HG02870 (cell line): ENCODE measurements around the gene LRRTM1.

Experiments used
- ATAC-seq: cut with Tn5 transposase; IDR thresholded peaks from one replicate; pipeline ENCODE4 v1.9.1; 2021; ENCODE audit warnings: mild to moderate bottlenecking, moderate library complexity; ENCODE audit not compliant: unreplicated experiment

The LRRTM1 gene, protein sequence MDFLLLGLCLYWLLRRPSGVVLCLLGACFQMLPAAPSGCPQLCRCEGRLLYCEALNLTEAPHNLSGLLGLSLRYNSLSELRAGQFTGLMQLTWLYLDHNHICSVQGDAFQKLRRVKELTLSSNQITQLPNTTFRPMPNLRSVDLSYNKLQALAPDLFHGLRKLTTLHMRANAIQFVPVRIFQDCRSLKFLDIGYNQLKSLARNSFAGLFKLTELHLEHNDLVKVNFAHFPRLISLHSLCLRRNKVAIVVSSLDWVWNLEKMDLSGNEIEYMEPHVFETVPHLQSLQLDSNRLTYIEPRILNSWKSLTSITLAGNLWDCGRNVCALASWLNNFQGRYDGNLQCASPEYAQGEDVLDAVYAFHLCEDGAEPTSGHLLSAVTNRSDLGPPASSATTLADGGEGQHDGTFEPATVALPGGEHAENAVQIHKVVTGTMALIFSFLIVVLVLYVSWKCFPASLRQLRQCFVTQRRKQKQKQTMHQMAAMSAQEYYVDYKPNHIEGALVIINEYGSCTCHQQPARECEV

DNA sequence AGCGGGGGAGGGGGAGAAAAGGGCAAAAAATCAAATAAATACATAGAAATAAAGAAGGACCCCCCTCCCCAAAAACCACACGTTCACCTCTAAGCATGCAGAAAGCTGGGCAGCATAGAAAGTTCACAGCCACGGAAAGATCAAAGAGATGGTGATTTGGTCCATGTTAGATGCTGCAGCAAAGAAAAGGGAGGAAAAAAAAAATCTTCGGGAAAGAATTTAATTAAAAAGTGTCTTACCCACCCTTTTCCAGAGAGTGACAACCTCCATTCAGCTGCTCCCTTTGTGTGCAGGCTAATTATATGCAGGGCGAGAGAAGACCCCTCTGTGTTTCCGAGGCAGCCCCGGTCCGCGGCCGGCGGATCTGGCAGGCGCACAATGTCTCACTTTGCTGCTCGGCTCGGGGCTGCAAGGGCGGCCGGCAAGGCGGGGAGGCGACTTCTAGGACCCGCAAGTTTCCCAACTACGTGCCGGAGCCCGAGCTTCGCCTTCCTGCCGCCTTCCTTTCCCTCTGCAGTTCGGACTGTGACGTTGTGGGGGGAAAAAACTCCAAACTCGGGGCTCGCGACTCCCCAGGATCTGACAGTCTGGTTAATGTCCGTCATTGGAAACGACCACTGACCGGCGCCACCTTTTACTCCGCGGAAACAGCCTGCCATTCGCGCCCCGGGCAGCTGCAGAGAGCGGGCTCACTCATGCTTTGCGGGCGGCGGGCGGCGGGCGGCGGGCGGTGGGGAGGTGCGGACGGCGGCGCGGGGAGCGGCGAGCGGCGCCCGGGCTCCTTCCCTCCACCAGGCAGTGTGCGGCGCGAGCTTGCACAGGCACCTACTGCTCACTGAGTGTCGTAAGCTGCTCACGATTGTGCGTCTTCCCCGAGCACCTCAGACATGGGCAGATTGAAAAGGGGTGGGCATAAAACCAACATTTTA lies at the start of gene LRRTM1:
LRRTM1 (minus strand) TSS at position 844 of the 929 bp plus-strand sequence. CDS start 933 bp downstream, outside the sequence.
- no peak for ATAC-seq

DNA sequence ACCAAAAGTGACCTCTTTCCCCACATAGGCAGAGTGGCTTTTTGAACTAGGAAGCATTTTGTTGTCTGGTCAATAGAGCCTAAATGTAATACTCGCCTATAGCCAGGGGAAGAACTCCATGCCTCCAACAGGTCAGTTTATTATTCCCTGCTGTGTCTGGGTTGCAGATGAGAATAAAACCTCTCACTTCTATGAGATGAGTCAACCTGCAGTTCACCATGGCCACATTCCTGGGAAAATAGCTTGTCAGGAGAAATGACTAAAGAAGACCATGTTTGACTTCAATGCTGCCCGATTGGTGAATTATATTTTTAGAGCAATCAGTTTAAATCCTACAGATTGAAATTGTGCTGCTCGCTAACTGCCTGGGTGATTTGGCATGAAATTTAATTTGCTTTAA lies 46.7 kb upstream of the LRRTM1 start:
- no peak for ATAC-seq

DNA sequence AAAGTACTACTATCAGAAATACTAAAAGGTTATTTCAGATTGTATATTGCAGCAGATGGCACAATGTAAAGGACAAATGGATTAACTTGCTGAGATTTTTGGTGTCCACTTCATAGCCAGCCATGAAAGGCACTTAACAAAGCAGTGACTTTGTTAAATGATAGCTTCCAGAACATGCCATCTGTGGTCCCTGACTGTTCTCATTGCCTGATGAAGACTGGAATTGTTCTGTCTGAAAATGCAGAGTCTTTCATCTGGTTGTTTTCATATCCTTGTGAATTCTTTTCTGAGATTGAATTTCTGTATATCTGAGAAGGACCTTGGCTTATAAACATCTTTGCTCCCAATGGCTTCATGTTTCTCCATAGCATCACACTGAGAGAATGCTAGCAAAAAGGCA lies 44.4 kb upstream of the LRRTM1 start:
- no peak for ATAC-seq

DNA sequence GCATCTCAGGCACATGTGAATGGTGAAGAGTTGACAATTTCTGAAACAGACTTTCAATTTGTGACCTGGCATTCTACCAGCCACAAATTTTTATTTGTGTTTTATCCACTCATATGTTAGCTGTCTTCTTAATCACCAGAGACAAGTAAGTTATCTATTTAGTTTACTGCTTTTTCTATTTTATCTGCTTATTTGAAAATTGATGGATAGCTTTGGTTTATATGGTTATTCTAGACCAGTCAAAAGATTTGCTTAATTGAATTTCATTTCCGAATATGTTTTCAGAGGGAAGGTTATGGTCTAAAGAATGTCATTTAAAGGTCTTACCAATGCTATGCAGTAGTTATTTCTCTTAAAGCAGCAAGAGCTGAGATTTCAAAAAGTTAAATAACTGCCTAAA lies 43.5 kb upstream of the LRRTM1 start:
- no peak for ATAC-seq

DNA sequence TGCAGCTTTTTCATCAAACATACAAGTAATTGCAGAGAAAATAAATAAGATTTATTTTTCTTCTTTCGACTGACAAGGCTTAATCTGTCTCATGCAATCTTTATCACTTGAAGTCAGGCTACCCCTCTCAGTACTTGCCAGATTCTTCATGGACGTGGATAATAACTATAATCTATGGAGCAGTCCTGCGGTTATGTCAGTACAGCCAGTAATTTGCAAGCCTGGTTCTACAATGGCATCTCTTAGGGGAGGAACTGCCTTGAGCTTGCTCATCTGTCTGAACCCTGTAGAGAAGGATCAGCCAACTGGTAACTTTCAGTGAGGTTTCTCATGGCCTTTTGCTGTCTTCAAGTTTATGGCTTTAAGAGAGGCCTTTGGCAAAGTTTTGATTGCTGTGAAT lies 35.5 kb upstream of the LRRTM1 start:
- no peak for ATAC-seq

DNA sequence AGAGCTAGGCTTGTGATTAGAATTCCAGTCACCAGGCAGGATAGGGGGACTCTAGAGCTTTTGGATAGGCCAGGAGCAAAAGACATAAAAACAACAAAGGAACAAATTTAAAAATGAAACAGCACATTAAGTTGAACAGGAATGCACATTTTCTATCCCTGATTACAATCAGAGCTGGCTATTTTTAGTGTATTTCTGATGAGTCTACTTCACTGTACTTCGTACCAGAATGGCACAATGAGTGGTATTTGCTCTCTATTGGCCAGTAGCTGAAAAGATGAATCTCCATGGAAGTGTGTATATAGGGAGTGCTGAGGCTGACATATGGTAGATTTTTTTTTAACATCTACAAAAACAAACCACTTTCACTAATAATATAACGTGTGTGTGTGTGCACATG lies 34.2 kb upstream of the LRRTM1 start:
- no peak for ATAC-seq

DNA sequence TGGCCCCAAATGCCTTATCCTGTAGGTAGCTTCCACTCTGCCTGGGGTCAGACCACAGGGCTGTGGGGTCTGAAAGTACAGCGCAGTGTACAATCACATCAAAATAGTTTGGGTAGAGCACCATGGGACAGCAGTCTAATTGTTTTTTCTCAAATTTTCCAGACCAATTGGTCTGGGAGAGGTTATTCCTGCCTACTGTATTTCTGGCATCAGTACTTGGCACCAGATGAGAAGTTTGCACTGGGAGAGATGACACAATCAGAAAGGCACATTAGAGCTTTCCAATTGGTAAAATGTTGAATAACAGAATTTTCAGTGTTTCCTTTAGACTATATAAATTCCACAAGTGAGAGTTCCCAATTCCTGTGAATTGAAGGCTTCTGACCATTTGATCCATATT lies 30.9 kb upstream of the LRRTM1 start:
- ATAC-seq = no peak

DNA sequence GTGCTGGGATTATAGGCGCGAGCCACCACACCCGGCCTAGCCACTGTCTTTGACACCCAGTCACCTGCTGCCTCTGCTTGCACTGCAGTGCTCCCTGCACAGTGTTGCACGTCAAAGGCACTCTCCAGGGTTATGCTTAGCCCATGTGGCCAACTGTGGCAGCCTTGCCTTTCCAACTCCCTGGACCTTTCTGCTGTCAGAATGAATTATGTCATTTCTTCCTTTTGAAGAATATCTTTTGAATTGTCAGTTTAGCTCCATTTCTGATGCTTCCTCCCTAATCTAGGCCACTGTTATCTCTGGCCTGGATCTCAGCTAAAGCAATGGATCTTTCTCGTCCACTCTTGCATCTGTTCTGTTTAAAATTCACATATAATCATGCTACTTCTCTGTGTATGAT lies 29.3 kb upstream of the LRRTM1 start:
- ATAC-seq = no peak

DNA sequence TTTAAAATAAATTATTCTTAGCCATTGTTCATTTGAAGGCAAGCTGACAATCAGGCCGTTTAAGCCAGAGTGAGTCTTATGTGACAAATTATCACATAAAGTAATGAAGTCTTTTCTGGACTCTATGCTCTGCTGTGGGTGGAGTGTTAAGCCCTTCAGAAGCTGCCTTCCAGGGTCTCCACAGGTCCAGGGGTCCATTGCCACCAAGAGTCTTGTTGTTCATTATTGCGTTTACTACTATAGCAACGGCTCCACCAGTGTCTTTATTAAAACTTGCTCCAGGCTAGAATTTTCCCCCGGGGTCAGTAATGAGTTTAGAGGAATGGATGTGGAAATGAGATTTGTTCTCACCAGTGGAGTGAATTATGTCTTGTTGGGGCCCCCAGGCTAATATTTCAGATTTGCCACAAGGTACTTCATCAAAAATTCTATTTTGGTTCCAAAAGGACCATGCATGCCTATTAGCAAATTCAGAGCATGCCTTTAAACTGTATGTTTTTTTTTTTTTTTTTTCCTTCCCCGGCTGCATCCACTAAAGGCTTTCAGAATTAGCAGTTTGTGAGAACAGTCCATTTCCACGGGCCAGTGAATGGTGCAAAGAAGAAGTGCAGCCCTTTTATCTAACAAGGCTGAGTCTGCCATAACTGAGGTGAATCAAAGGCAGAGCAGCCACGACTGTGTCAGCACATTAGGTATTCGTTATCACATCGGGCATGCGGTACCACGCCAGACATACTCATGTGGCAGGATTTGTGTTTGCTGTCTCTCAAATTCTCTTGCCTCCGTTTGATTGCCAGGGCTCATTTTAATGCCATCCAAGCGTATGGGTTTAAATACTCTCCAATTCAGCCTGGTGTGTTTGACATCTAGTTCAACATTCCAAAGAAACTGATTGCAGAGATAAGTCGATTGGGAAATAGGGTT lies 26.2 kb upstream of the LRRTM1 start:
- no peak for ATAC-seq

DNA sequence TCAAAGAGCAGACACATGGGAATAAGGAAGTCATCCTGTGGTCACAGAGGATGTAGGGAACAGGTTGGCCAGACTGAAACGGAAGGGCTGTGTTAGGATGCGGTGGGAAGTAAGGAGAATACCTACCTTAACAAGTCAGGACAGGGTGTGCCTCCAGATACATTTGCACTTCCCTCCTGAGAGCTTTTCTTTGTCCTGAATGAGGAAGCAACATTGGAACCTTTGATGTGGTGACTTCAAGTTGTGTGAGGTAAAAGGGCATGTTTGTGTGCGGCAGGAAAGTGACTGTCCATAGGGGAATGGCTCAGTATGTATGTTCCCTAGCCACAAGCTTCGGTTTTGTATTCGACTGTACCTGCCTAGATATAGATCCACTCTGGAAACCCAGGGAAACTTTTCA lies 24.9 kb upstream of the LRRTM1 start:
- no peak for ATAC-seq

DNA sequence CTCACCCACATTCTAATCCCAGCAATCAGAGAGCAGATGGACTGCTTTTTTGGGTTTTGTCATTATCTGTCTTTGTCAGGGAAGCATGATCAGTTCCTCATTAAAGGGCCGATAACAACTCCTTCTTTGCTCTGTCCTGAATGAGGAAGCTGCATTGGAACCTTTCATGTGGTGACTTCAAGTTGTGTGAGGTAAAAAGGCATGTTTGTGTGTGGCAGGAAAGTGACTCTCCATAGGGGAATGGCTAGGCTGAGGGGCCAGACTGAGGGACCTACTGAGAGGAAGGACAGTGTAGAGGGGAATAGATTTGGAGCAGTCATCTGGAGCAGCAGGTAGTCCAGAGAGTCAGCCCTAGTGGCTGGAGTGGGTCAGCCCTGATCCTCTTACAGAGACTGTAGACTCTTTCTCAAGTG lies 23.6 kb upstream of the LRRTM1 start:
- no peak for ATAC-seq

DNA sequence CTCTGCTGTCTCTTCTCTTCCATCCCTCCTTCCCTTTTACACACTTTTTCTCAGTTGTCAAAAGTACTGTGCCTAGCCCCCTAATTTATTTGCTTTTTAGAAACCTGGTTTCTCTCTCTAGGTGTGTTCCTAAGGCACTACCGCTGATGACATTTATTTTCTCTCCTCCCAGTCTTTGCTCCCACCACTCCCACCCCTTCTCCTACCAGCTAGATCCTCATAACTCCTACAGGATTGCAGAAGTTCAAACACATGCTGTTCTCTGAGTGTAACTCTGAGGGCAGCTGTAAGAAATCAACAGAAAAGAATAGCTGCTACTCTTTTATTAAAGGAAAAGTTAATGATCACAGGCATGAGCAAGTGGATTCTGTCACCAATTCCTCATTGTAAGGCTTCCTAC lies 22.3 kb upstream of the LRRTM1 start:
- no peak for ATAC-seq

DNA sequence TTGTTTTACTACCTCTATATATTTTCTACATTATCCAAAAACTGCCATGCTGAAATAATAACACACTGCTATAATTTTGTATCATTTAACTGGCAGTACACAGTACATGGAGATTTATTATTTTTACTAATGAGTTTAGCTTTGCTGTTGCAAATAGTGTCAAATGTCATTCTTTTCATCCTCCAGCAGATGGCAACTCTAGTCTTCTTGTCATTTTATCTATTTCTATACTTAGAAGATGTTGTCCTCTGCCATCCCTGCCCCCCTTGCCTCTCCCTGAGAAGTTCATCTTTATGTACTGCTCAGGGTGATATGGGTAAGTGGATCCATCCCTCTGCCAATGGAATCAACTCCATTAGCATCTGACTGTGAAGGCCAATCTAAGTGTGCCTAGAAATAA lies 21.7 kb upstream of the LRRTM1 start:
- ATAC-seq = no peak

DNA sequence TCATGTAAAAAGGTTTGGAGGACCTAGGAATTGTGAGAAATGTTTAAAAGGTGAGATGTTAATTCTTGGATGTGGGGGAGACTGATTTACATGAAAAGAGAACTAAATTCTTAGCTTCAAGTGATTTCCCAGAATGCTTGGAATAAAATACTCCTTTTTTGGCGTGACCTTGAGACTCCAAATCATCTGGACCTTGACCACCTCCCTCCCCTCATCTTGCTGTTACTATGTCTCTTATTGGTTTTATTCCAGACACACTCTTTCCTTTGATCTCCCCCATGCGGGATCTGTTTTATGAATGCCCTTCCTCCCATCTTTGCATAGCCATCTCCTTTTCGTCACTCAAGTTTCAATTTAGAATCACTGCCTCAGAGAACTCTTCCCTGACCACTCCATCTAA lies 20.0 kb upstream of the LRRTM1 start:
- no peak for ATAC-seq

DNA sequence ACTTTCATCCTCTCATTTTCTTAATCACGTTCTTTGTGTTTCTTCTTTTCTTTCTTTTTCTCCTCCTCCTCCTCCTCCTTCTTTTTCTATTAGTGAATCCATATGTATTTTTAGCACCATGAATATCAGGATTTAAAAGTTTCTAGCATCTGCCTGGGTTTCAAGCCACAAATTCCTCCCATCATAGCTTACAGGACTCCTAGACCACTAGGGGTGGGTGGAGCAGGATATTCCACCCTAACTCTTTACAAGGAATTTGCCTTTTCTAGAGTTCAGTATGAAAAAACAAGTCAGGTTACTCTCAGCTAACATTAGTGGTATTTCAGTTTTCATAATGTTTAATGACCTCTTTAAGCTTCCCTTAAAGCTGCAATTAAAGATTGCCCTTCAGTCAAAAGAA lies 19.1 kb upstream of the LRRTM1 start:
- ATAC-seq = no peak

DNA sequence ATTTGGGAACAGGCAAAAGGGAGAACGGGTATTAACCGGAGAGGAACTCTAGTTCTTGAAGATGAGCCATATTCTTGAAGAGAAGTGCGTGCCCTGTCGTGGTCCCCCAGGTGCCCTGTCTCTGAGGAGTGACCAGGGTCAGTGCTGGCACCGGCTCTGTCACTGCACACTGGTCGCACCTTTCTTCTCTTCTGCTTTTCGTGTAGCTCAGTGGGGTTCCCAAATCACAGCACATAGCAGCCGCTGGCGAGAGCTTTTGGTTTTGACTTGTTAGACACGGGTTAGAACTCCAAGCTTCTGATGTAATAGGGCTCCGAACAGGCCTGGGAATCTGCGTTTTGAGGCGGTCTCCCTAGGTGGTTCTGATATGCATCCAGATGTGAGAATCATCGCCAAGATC lies 18.4 kb upstream of the LRRTM1 start:
- no peak for ATAC-seq

DNA sequence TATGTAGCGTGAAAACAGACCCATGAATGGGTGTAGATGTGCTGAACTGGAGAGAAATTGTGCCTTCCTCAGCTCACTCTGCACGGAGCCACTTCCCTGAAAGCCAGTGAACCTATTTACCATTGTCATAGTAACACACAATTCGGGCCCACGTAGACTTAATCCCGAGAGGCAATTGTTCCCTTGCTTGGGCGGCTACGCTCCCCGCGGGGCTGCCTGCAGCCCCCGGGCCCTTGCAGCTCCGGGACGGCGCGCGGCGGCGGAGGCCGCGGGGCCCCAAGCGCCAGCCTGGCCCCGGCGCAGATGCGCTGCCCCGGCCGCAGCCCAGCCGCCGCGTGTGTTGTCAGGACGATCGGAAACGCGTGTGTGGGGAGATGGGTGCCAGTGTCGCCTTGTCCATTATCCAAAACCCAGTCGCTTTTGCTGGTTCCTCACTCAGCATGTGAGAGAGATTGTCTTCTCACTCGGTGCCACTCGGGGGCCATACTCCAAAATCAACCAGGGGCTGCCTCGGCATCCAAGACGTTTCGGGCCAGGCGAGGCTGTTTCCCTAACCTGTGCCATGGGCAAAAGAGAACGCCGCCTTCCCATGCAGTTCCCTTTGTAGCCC lies 17.9 kb upstream of the LRRTM1 start:
- no peak for ATAC-seq

DNA sequence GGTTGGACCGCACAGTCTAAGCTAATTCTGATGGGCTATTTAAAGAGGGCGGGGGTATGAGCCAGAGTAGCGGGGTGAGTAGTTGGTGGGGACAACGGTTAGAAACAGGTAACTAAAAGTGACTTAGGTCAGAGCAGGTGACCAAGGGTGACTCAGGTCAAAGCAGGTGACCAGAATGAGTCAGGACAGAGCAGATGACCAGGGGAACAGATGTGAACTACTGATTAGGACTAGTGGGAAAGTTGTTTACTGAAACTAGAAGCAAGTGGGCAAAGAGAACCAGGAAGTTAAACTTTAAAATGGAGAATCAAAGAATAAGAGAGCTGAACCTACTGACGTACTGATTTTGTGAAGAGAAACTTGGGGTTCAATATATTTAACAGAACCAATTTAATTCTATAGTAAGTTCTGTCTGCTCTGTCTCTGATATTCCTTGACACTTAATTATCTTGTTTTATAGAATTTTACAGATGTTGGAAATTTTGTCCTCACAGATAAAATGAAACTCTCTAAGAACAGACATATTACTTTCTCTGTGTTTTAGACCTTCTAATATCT lies 7.8 kb upstream of the LRRTM1 start:
- ATAC-seq = no peak

DNA sequence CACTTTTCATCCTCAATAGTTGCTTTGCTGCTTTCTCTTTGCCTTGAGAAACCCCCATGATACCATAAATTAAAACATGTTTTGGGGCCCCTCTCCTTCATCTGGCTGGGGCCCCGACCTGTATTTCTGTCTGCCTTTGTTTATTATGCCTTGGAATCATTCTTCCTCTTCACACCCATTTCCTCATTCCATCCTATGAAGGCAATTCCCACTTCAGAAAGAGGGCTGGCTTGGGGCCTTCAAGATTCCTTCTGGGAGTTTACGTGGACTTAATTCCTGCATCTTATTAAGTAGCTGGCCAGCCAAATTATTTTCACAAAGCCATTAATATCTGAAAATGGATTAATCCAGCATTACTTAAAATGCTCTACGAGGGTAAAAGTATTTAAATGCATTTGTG lies 6.8 kb upstream of the LRRTM1 start:
- ATAC-seq = no peak
